B cell (primary cell): ENCODE measurements around the gene ZNF354C. TPM values are rescaled to one million over a fixed set of nuclear protein-coding genes. Genes with fewer than 3 reads are reported as not detected.

Experiments used
- ATAC-seq: fragments of 200-7000 bp; cut with Tn5 transposase; one replicate; pipeline ENCODE4 v1.10.0; 2021; ENCODE audit warnings: low read depth, mild to moderate bottlenecking, moderate number of reproducible peaks, moderate library complexity
- CTCF ChIA-PET: fragments of 350-600 bp; sonication (Branson Sonifier 250); formaldehyde crosslinking; loops from one replicate; lab custom pipeline; 2021; ENCODE audit warnings: antibody characterized with exemption, inconsistent platforms; lab: Charles Lee
- POLR2A ChIA-PET: fragments of 350-600 bp; sonication (Branson Sonifier 250); formaldehyde crosslinking; loops from one replicate; lab custom pipeline; 2021; ENCODE audit warnings: antibody characterized with exemption; lab: Charles Lee
- DNase-seq: peaks from one replicate; pipeline ENCODE4 v3.0.0; 2013
- H2AFZ ChIP-seq: 2 replicates; pipeline ENCODE4 v1.6.1; 2012; ENCODE audit warnings: mild to moderate bottlenecking, low read depth, low read length; ENCODE audit not compliant: insufficient read depth, poor library complexity, severe bottlenecking
- H3K27ac ChIP-seq, 2 donors: 1 replicate in 1 of 2; 2 replicates in 1 of 2; pipeline ENCODE4 v1.5.1; 2012 to 2013; ENCODE audit warnings: low read length in 2 of 2, mild to moderate bottlenecking in 2 of 2, moderate library complexity in 1 of 2
- H3K27me3 ChIP-seq, 4 experiments: fragments of 200-600 bp in 1 of 4; sonication (generic) in 1 of 4; replicated peaks in 1 of 4; 1 replicate in 2 of 4; 2 replicates in 2 of 4; pipeline versions ENCODE4 v1.6.1 to v1.7.0; 2013 to 2016; ENCODE audit warnings: low read length in 3 of 4, mild to moderate bottlenecking in 2 of 4, mixed read lengths in 1 of 4, moderate library complexity in 1 of 4; ENCODE audit not compliant: insufficient read depth in 4 of 4, control insufficient read depth in 3 of 4; ENCODE audit errors: control extremely low read depth in 1 of 4
- H3K36me3 ChIP-seq, 2 experiments: replicated peaks in 1 of 2; 1 replicate in 1 of 2; 2 replicates in 1 of 2; pipeline versions ENCODE4 v1.6.1 to v1.7.1; 2013; ENCODE audit warnings: low read length in 1 of 2; ENCODE audit not compliant: insufficient read depth in 2 of 2, control insufficient read depth in 1 of 2; ENCODE audit errors: control extremely low read depth in 1 of 2, extremely low read depth in 1 of 2
- H3K4me1 ChIP-seq, 2 donors: fragments of 200-600 bp in 1 of 2; sonication (generic) in 1 of 2; 1 replicate in 1 of 2; 2 replicates in 1 of 2; pipeline versions ENCODE4 v1.5.1 to v1.6.1; 2013 to 2017; ENCODE audit warnings: low read length in 2 of 2; ENCODE audit not compliant: control insufficient read depth in 2 of 2, insufficient read depth in 2 of 2
- H3K4me2 ChIP-seq: replicated peaks from 2 replicates; pipeline ENCODE3; 2012; ENCODE audit warnings: mild to moderate bottlenecking, low read depth, low read length; ENCODE audit not compliant: poor library complexity, severe bottlenecking
- H3K4me3 ChIP-seq, 5 experiments: fragments of 200-600 bp in 1 of 5; sonication (generic) in 1 of 5; 1 replicate in 3 of 5; 2 replicates in 2 of 5; pipeline versions ENCODE4 v1.5.1 to v1.7.0; 2011 to 2016; ENCODE audit warnings: low read length in 4 of 5, mild to moderate bottlenecking in 4 of 5, low read depth in 2 of 5, control low read depth in 1 of 5, moderate library complexity in 1 of 5; ENCODE audit not compliant: insufficient read depth in 1 of 5; ENCODE audit errors: control extremely low read depth in 1 of 5, extremely low read depth in 1 of 5
- H3K79me2 ChIP-seq: fragments of 200-600 bp; sonication (generic); one replicate; pipeline ENCODE4 v1.6.0; 2016; ENCODE audit warnings: low read length; ENCODE audit not compliant: control insufficient read depth, insufficient read depth
- H3K9ac ChIP-seq: fragments of 200-600 bp; sonication (generic); 2 replicates; pipeline ENCODE4 v1.6.1; 2017; ENCODE audit warnings: mild to moderate bottlenecking, low read length, moderate library complexity
- H3K9me3 ChIP-seq, 3 donors: one replicate each; pipeline versions ENCODE4 v1.6.1 to v1.7.1; 2013; ENCODE audit warnings: low read length in 2 of 3; ENCODE audit not compliant: control insufficient read depth in 2 of 3, insufficient read depth in 1 of 3; ENCODE audit errors: control extremely low read depth in 1 of 3
- H4K20me1 ChIP-seq: 2 replicates; pipeline ENCODE4 v1.6.0; 2012; ENCODE audit warnings: mild to moderate bottlenecking, low read length; ENCODE audit not compliant: insufficient read depth, control insufficient read depth, poor library complexity, severe bottlenecking
- H3K27ac Mint-ChIP-seq: one replicate; pipeline ENCODE4 v1.8.0; 2021; ENCODE audit warnings: mixed read lengths
- H3K27me3 Mint-ChIP-seq: one replicate; pipeline ENCODE4 v1.8.0; 2021; ENCODE audit warnings: mixed read lengths
- H3K4me1 Mint-ChIP-seq: one replicate; pipeline ENCODE4 v1.8.0; 2021; ENCODE audit warnings: mixed read lengths
- H3K4me3 Mint-ChIP-seq: one replicate; pipeline ENCODE4 v1.8.0; 2021; ENCODE audit warnings: mixed read lengths
- H3K9me3 Mint-ChIP-seq: one replicate; pipeline ENCODE4 v1.8.0; 2022; ENCODE audit warnings: mixed read lengths; ENCODE audit not compliant: insufficient read depth
- EZH2 ChIP-seq: IDR thresholded peaks from 2 replicates; pipeline ENCODE4 v1.6.1; 2012; ENCODE audit warnings: borderline replicate concordance, low read depth, mild to moderate bottlenecking, moderate library complexity, low read length; ENCODE audit not compliant: insufficient read depth, poor library complexity, severe bottlenecking
- WGBS: methylation state at CpG from one replicate; pipeline ENCODE4 v1.1.5; 2013; ENCODE audit warnings: missing lambda C conversion rate; ENCODE audit not compliant: insufficient coverage; 5-methylcytosine and 5-hydroxymethylcytosine counted together
- intact Hi-C: fragments of 100-400 bp; cut with micrococcal nuclease; formaldehyde crosslinking; loops from one replicate; pipeline ENCODE4 v1.10.0; 2022
- polyA plus RNA-seq: library from polyadenylated mRNA; depleted of rRNA; stranded (reverse); fragments of >200 nt; gene quantifications from 2 replicates; pipeline ENCODE4 v1.2.3, GENCODE V29; 2012
- total RNA-seq, 2 donors: library from RNA; stranded (reverse); fragments of 120-200 nt in 1 of 2; gene quantifications; 1 replicate in 1 of 2; 2 replicates in 1 of 2; pipeline versions ENCODE4 v1.2.3 to v1.2.4, GENCODE V29; 2013 to 2022
- TF ChIP-seq, protein P1 (sequence below): fragments of 200-600 bp; IDR thresholded peaks from one replicate; pipeline ENCODE4 v1.8.0; 2022; ENCODE audit warnings: antibody characterized with exemption, mild to moderate bottlenecking

The ZNF354C gene
- total and polyA plus RNA-seq, 2 donors (not counting 1 experiment from before 2014, with no cell fraction given): 2.2 to 9.5 TPM

DNA sequence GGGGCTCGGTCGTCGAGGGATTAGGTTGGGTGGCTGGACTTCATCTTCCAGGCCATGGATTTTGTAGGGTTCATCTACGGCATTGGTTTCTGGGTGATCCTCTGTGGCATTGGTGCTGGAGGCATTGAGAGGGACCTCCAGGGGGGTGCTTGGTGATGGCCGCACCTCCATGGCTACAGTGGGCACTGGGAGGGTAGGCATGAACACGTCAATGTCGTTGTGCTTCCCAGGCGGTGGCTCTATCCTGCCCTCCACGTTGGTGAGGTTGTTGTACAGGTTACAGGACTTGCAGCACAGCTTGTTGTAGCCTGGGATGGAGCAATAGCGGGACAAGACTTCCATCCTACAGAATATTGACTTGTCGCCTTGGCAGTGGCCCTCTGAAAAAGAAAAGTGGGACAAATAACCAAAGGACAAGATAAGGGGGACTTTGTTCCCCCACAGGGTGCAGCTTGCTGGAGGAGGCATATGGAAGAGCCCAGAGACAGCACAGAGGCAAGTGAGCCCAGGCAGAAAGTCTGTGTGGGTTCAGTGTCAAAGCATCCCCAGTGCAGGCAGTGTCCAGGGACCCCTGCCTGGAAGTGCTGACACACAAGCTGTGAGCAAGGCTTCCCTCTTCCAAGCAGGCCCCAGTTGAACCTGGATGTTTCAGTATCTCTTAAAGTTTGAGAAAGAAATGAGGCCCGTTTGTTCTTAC lies 53.9 kb downstream of the ZNF354C start:
- H2AFZ ChIP-seq: no peak overlapping the region
- no peak overlapping the region for H3K4me3 Mint-ChIP-seq
- no peaks in the 10 kb centered on the region for H4K20me1 ChIP-seq
- 90% methylated on average over 11 of the region's 12 CpGs for WGBS
- POLR2A ChIA-PET: no interaction called here
- intact Hi-C loops: no loop called here
- no peak overlapping the region for H3K4me3 ChIP-seq
- H3K36me3 ChIP-seq: no peaks in the 10 kb centered on the region
- H3K9me3 ChIP-seq: peaks cover 0 to 77% (median 8%) of the 10 kb centered on the region in 3 donors
- no peak overlapping the region for H3K27ac Mint-ChIP-seq
- no peaks in the 10 kb centered on the region for H3K4me1 ChIP-seq
- H3K27me3 Mint-ChIP-seq: no peaks in the 10 kb centered on the region
- peaks cover 0 to 2% (median 0%) of the 10 kb centered on the region in 4 experiments for H3K27me3 ChIP-seq
- CTCF ChIA-PET: interaction anchor here (0.6 kb wide), 1 partner anchor 846 kb away, joined by 3 read pairs; no protein-coding TSS in a partner anchor
- H3K4me1 Mint-ChIP-seq: no peaks in the 10 kb centered on the region
- no peak for TF ChIP-seq EZH2
- TF ChIP-seq, protein P1, sequence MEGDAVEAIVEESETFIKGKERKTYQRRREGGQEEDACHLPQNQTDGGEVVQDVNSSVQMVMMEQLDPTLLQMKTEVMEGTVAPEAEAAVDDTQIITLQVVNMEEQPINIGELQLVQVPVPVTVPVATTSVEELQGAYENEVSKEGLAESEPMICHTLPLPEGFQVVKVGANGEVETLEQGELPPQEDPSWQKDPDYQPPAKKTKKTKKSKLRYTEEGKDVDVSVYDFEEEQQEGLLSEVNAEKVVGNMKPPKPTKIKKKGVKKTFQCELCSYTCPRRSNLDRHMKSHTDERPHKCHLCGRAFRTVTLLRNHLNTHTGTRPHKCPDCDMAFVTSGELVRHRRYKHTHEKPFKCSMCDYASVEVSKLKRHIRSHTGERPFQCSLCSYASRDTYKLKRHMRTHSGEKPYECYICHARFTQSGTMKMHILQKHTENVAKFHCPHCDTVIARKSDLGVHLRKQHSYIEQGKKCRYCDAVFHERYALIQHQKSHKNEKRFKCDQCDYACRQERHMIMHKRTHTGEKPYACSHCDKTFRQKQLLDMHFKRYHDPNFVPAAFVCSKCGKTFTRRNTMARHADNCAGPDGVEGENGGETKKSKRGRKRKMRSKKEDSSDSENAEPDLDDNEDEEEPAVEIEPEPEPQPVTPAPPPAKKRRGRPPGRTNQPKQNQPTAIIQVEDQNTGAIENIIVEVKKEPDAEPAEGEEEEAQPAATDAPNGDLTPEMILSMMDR: no peak
- DNase-seq (no peak), ATAC-seq (no peak)
- H3K79me2 ChIP-seq: no peaks in the 10 kb centered on the region
- no peak overlapping the region for H3K9ac ChIP-seq
- no peak overlapping the region for H3K4me2 ChIP-seq
- H3K9me3 Mint-ChIP-seq: peaks cover 11% of the 10 kb centered on the region
- H3K27ac ChIP-seq: no peak overlapping the region

DNA sequence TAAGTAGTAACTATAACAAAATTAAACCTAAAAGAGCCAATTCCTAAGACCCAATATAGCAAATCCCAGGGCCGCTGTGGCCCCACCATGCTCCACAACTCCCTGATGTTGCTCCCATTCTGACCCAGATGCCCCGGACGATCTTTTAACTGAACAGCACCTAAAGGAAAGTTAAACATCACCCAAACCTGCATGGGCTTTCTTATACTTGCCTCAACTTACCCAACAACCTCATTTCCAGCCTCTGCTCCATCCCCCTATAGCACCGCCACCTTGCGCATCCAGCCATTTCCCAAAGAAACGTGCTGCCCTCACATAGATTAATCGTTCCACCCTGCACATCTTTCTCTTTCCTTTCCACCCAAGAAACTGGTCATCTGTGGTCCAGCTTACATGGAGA lies 54.6 kb downstream of the ZNF354C start:
- Histone ChIP-seq H3K27me3 (peaks cover 0 to 2% (median 0%) of the 10 kb centered on the region in 4 experiments), H3K36me3 (no peaks in the 10 kb centered on the region), H2AFZ (no peak overlapping the region), H3K4me2 (no peak overlapping the region), H3K9me3 (peaks cover 0 to 78% (median 8%) of the 10 kb centered on the region in 3 donors), H3K79me2 (no peaks in the 10 kb centered on the region), H3K9ac (no peak overlapping the region), H3K4me1 (no peaks in the 10 kb centered on the region), H4K20me1 (no peaks in the 10 kb centered on the region), H3K27ac (no peak overlapping the region), H3K4me3 (no peak overlapping the region)
- no peak overlapping the region for H3K4me3 Mint-ChIP-seq
- DNase-seq (no peak), ATAC-seq (no peak)
- no peak for TF ChIP-seq EZH2
- TF ChIP-seq, protein P1: no peak
- POLR2A ChIA-PET: no interaction called here
- 92% methylated on average over 7 of the region's 7 CpGs for WGBS
- CTCF ChIA-PET: no interaction called here
- H3K9me3 Mint-ChIP-seq: peaks cover 11% of the 10 kb centered on the region
- intact Hi-C loops: no loop called here
- H3K4me1 Mint-ChIP-seq: no peaks in the 10 kb centered on the region
- no peak overlapping the region for H3K27ac Mint-ChIP-seq
- H3K27me3 Mint-ChIP-seq: no peaks in the 10 kb centered on the region
